Activated T-helper 1 cell treated with Interleukin-2 at 50 U/mL for 16 hours (primary cell): ENCODE data around the gene TFDP3.

Source experiments
- DNase-seq: peaks from one replicate; pipeline ENCODE4 v3.0.0-alpha.2; 2020; ENCODE audit warnings: low read depth

TFDP3 gene

GRCh38 chrX:133218329-133218728, at the start of gene TFDP3:
TFDP3 (minus strand) TSS chrX:133218354; CDS start chrX:133218259, 95 bp downstream.
- DNase-seq = no peak

- no peak for DNase-seq
Observed at GRCh38 chrX:133267621-133268020, 49.5 kb upstream of the TFDP3 start.

GRCh38 chrX:133265331-133265730, 47.2 kb upstream of the TFDP3 start:
- no peak for DNase-seq

GRCh38 chrX:133258481-133258880, 40.3 kb upstream of the TFDP3 start:
- DNase-seq = no peak

- DNase-seq = no peak
Observed at GRCh38 chrX:133254666-133255065, 36.5 kb upstream of the TFDP3 start.

GRCh38 chrX:133251204-133251603, 33.0 kb upstream of the TFDP3 start:
- no peak for DNase-seq

GRCh38 chrX:133250184-133251100, 32.3 kb upstream of the TFDP3 start:
- DNase-seq = no peak

- DNase-seq = no peak
Observed at GRCh38 chrX:133249266-133250058, 31.3 kb upstream of the TFDP3 start.

GRCh38 chrX:133248177-133248576, 30.0 kb upstream of the TFDP3 start:
- no peak for DNase-seq

GRCh38 chrX:133246921-133247320, 28.8 kb upstream of the TFDP3 start:
- DNase-seq = no peak

GRCh38 chrX:133235830-133236229, 17.7 kb upstream of the TFDP3 start:
- no peak for DNase-seq

- no peak for DNase-seq
Observed at GRCh38 chrX:133232331-133232730, 14.2 kb upstream of the TFDP3 start.

- no peak for DNase-seq
Observed at GRCh38 chrX:133229361-133229760, 11.2 kb upstream of the TFDP3 start.

- no peak for DNase-seq
Observed at GRCh38 chrX:133215747-133216146, 2.4 kb downstream of the TFDP3 start.

- no peak for DNase-seq
Observed at GRCh38 chrX:133215017-133215416, 3.1 kb downstream of the TFDP3 start.

GRCh38 chrX:133214301-133214700, 3.9 kb downstream of the TFDP3 start:
- no peak for DNase-seq

GRCh38 chrX:133213117-133213516, 5.0 kb downstream of the TFDP3 start:
- no peak for DNase-seq

GRCh38 chrX:133207751-133208150, 10.4 kb downstream of the TFDP3 start:
- no peak for DNase-seq

GRCh38 chrX:133191739-133192039, 26.5 kb downstream of the TFDP3 start:
- DNase-seq = no peak

- no peak for DNase-seq
Observed at GRCh38 chrX:133190877-133191738, 27.0 kb downstream of the TFDP3 start.

- DNase-seq = no peak
Observed at GRCh38 chrX:133189195-133189594, 29.0 kb downstream of the TFDP3 start.

- no peak for DNase-seq
Observed at GRCh38 chrX:133188631-133189030, 29.5 kb downstream of the TFDP3 start.
